HepG2 (cell line): Measurements from ENCODE around the gene MYO5B. TPM values are rescaled to one million over a fixed set of nuclear protein-coding genes. Genes with fewer than 3 reads are reported as not detected.

Source experiments
- ATAC-seq: fragments of 200-7000 bp; cut with Tn5 transposase; 3 replicates; pipeline ENCODE4 v1.9.1; 2020; ENCODE audit warnings: mild to moderate bottlenecking, moderate library complexity
- BruUV-seq: library from RNA; stranded (reverse); fragments of 400-500 nt; replicated peaks from 2 replicates; lab custom pipeline; 2021; lab: Mats Ljungman, UMichigan
- CTCF ChIA-PET: fragments of 300-600 bp; formaldehyde crosslinking; extraction: SDS; loops from one replicate; lab custom pipeline; 2021; ENCODE audit warnings: low total read pairs, inconsistent platforms, low intra/inter-chr PET ratio; lab: Yijun Ruan, JAX
- POLR2A ChIA-PET: fragments of 350-600 bp; sonication (Branson Sonifier 250); formaldehyde crosslinking; loops from one replicate; lab custom pipeline; 2020; ENCODE audit warnings: antibody characterized with exemption, inconsistent platforms; lab: Yijun Ruan, JAX
- DNase-seq: peaks from one replicate; pipeline ENCODE4 v3.0.0-alpha.2; 2015; ENCODE audit warnings: low spot score
- FAIRE-seq: peaks from 3 replicates; lab custom pipeline; 2011; peaks lifted over from hg19 to GRCh38; lab: Jason Lieb, UNC
- H2AFZ ChIP-seq: one replicate; pipeline ENCODE4 v1.6.1; 2011; ENCODE audit warnings: low read length, inconsistent platforms
- H3K27ac ChIP-seq: fragments of 300-600 bp; 3 replicates; pipeline ENCODE4 v1.8.0; 2011; ENCODE audit warnings: mixed run types, mild to moderate bottlenecking, mixed read lengths, low read length, inconsistent platforms; ENCODE audit not compliant: insufficient read depth; ENCODE audit errors: extremely low read length
- H3K27me3 ChIP-seq, 2 experiments: fragments of 200-600 bp in 1 of 2; 2 replicates in 1 of 2; 3 replicates in 1 of 2; pipeline versions ENCODE4 v1.6.0 to v1.8.0; 2011; ENCODE audit warnings: low read length in 2 of 2, mild to moderate bottlenecking in 2 of 2, moderate library complexity in 2 of 2, inconsistent platforms in 1 of 2; ENCODE audit not compliant: insufficient read depth in 2 of 2, control insufficient read depth in 1 of 2
- H3K36me3 ChIP-seq, 2 experiments: fragments of 200-600 bp in 1 of 2; replicated peaks in 1 of 2; 2 replicates in 1 of 2; 3 replicates in 1 of 2; pipeline versions ENCODE4 v1.5.1 to v1.8.0; 2011; ENCODE audit warnings: low read length in 2 of 2, inconsistent platforms in 1 of 2; ENCODE audit not compliant: insufficient read depth in 2 of 2, control insufficient read depth in 1 of 2
- H3K4me1 ChIP-seq: 2 replicates; pipeline ENCODE4 v1.5.1; 2012; ENCODE audit warnings: low read length, inconsistent platforms; ENCODE audit not compliant: insufficient read depth
- H3K4me2 ChIP-seq: 2 replicates; pipeline ENCODE4 v1.6.0; 2011; ENCODE audit warnings: low read depth, low read length, inconsistent platforms
- H3K4me3 ChIP-seq, 3 experiments: fragments of 200-600 bp in 1 of 3; sonication (generic), shearing (Covaris generic) in 1 of 3; replicated peaks in 1 of 3; 2 replicates each; pipeline ENCODE4 v1.5.1; 2011 to 2016; ENCODE audit warnings: low read length in 3 of 3, inconsistent platforms in 2 of 3, low read depth in 2 of 3, mild to moderate bottlenecking in 2 of 3, control low read depth in 1 of 3, mixed read lengths in 1 of 3; ENCODE audit not compliant: insufficient read depth in 1 of 3
- H3K79me2 ChIP-seq: one replicate; pipeline ENCODE4 v1.6.1; 2011; ENCODE audit warnings: low read length, inconsistent platforms; ENCODE audit not compliant: insufficient read depth
- H3K9ac ChIP-seq: 2 replicates; pipeline ENCODE4 v1.6.0; 2011; ENCODE audit warnings: mild to moderate bottlenecking, low read depth, low read length, inconsistent platforms; ENCODE audit not compliant: insufficient read depth
- H3K9me3 ChIP-seq: 2 replicates; pipeline ENCODE4 v1.5.1; 2012; ENCODE audit warnings: mild to moderate bottlenecking, low read length
- H4K20me1 ChIP-seq: 2 replicates; pipeline ENCODE4 v1.6.0; 2011; ENCODE audit warnings: inconsistent platforms, mild to moderate bottlenecking, low read length, moderate library complexity; ENCODE audit not compliant: insufficient read depth
- CBX5 ChIP-seq: sonication (generic); formaldehyde crosslinking; IDR thresholded peaks from 2 replicates; pipeline ENCODE4 v1.4.0; 2020; ENCODE audit warnings: missing genetic modification reagents, borderline replicate concordance
- HES4 ChIP-seq: sonication (generic); formaldehyde crosslinking; IDR thresholded peaks from 2 replicates; pipeline ENCODE4 v1.9.0; 2021; ENCODE audit warnings: mild to moderate bottlenecking, missing genetic modification reagents, borderline replicate concordance
- ISX ChIP-seq: sonication (generic); formaldehyde crosslinking; conservative IDR thresholded peaks from 2 replicates; pipeline ENCODE4 v1.5.0; 2020; ENCODE audit warnings: missing genetic modification reagents
- JUNB ChIP-seq: sonication (generic); formaldehyde crosslinking; IDR thresholded peaks from 2 replicates; pipeline ENCODE4 v1.8.0; 2022; ENCODE audit warnings: missing genetic modification reagents, mild to moderate bottlenecking, borderline replicate concordance
- KAT2B ChIP-seq: fragments of 150-350 bp; IDR thresholded peaks from 2 replicates; pipeline ENCODE4 v1.6.1; 2014; ENCODE audit warnings: low read depth, low read length, borderline replicate concordance
- MED13 ChIP-seq: sonication (generic); formaldehyde crosslinking; IDR thresholded peaks from 2 replicates; pipeline ENCODE4 v1.5.0; 2020; ENCODE audit warnings: missing genetic modification reagents
- NRL ChIP-seq: sonication (generic); formaldehyde crosslinking; IDR thresholded peaks from 2 replicates; pipeline ENCODE4 v1.5.0; 2020; ENCODE audit warnings: missing genetic modification reagents, mild to moderate bottlenecking, moderate library complexity, borderline replicate concordance
- RARA ChIP-seq: IDR thresholded peaks from 2 replicates; pipeline ENCODE4 v1.6.1; 2016; ENCODE audit warnings: missing genetic modification reagents, missing compliant biosample characterization
- STAT6 ChIP-seq: sonication (generic); formaldehyde crosslinking; IDR thresholded peaks from 2 replicates; pipeline ENCODE4 v1.4.0; 2020; ENCODE audit warnings: missing genetic modification reagents, mild to moderate bottlenecking, borderline replicate concordance
- YY1 ChIP-seq: IDR thresholded peaks from 2 replicates; pipeline ENCODE4 v1.6.1; 2011; ENCODE audit warnings: low read length, low read depth, moderate library complexity, mild to moderate bottlenecking; ENCODE audit not compliant: insufficient read depth, insufficient replicate concordance
- ZBTB7A ChIP-seq: sonication (generic); formaldehyde crosslinking; IDR thresholded peaks from 2 replicates; pipeline ENCODE4 v1.8.0; 2022; ENCODE audit warnings: mild to moderate bottlenecking, missing genetic modification reagents
- ZFAT ChIP-seq: sonication (generic); formaldehyde crosslinking; conservative IDR thresholded peaks from 2 replicates; pipeline ENCODE4 v1.8.1; 2023; ENCODE audit warnings: missing genetic modification reagents, inconsistent platforms
- ZNF138 ChIP-seq: sonication (generic); formaldehyde crosslinking; IDR thresholded peaks from 2 replicates; pipeline ENCODE4 v1.5.0; 2020; ENCODE audit warnings: mild to moderate bottlenecking, low read depth, missing genetic modification reagents
- ZNF275 ChIP-seq: sonication (generic); formaldehyde crosslinking; IDR thresholded peaks from 2 replicates; pipeline ENCODE4 v1.8.0; 2022; ENCODE audit warnings: missing genetic modification reagents, mild to moderate bottlenecking, inconsistent platforms, borderline replicate concordance
- ZNF543 ChIP-seq: sonication (generic); formaldehyde crosslinking; IDR thresholded peaks from 2 replicates; pipeline ENCODE4 v1.4.0; 2020; ENCODE audit warnings: mild to moderate bottlenecking, missing genetic modification reagents
- ZNF557 ChIP-seq: sonication (generic); formaldehyde crosslinking; IDR thresholded peaks from 2 replicates; pipeline ENCODE4 v1.4.0; 2020; ENCODE audit warnings: missing genetic modification reagents
- ZNF816 ChIP-seq: sonication (generic); formaldehyde crosslinking; IDR thresholded peaks from 2 replicates; pipeline ENCODE4 v1.8.0; 2022; ENCODE audit warnings: missing genetic modification reagents, mild to moderate bottlenecking, borderline replicate concordance
- WGBS: methylation state at CpG from one replicate; pipeline ENCODE4 v1.1.6; 2017; ENCODE audit warnings: low lambda C conversion rate; 5-methylcytosine and 5-hydroxymethylcytosine counted together
- in situ Hi-C: cut with HindIII; loops from 2 replicates; pipeline ENCODE4 v1.10.0; 2017; ENCODE audit warnings: low pct_unique_long_range_greater_than_20kb; ENCODE audit not compliant: extremely low pct_ligation_motif_present
- intact Hi-C: fragments of 100-400 bp; cut with micrococcal nuclease; formaldehyde crosslinking; loops from one replicate; pipeline ENCODE4 v1.10.0; 2022; ENCODE audit not compliant: unreplicated experiment
- polyA plus RNA-seq, 8 experiments: library from polyadenylated mRNA; depleted of rRNA in 3 of 8; stranded (reverse) in 7 of 8; unstranded in 1 of 8; fragments of >200 nt; fragmentation: Illumina TruSeq in 4 of 8; extraction: Trizol in 4 of 8; gene quantifications; 2 replicates each; pipeline versions ENCODE4 v1.2.1 to v1.2.3, GENCODE V29; 2011 to 2016; ENCODE audit warnings: low read depth in 4 of 8, missing spikeins in 1 of 8, mixed read lengths in 1 of 8; ENCODE audit not compliant: insufficient read depth in 1 of 8
- total RNA-seq, 5 experiments: library from RNA; depleted of rRNA; stranded (reverse); fragments of >200 nt; fragmentation: Illumina TruSeq; extraction: Trizol; gene quantifications; 2 replicates each; pipeline ENCODE4 v1.2.3, GENCODE V29; 2016; ENCODE audit warnings: low read depth in 1 of 5

Gene MYO5B
- total and polyA plus RNA-seq, 2 of the 13 experiments (the other 11 are each of a cell fraction or from before 2014, with no cell fraction given) = 13.1 to 24.0 TPM

GRCh38 chr18:49866680-49867079 lies 328.3 kb downstream of the MYO5B start:
- WGBS = 97% methylated on average over 1 of the region's 1 CpG
- Histone ChIP-seq H2AFZ (no peak overlapping the region), H3K9me3 (no peaks in the 10 kb centered on the region), H4K20me1 (no peaks in the 10 kb centered on the region), H3K36me3 (peaks cover 2 to 3% of the 10 kb centered on the region in 2 experiments; a peak in 3 of 5 replicates), H3K9ac (no peak overlapping the region), H3K4me2 (no peak overlapping the region), H3K4me1 (no peaks in the 10 kb centered on the region), H3K4me3 (no peak overlapping the region), H3K27ac (no peak overlapping the region), H3K79me2 (no peaks in the 10 kb centered on the region), H3K27me3 (no peaks in the 10 kb centered on the region)
- TF ChIP-seq ZNF543 (CRISPR knock-in tag) = no peak
- no peak for TF ChIP-seq ISX
- TF ChIP-seq MED13 (CRISPR knock-in tag) = no peak
- no peak for TF ChIP-seq ZNF275 (CRISPR knock-in tag)
- TF ChIP-seq ZNF557 (CRISPR knock-in tag) = no peak
- no peak for TF ChIP-seq NRL (CRISPR knock-in tag)
- no peak for TF ChIP-seq JUNB (CRISPR knock-in tag)
- TF ChIP-seq STAT6 = no peak
- TF ChIP-seq RARA (CRISPR knock-in tag) = no peak
- no peak for TF ChIP-seq HES4 (CRISPR knock-in tag)
- TF ChIP-seq ZNF816 (CRISPR knock-in tag) = no peak
- no peak for TF ChIP-seq YY1
- TF ChIP-seq KAT2B = no peak
- TF ChIP-seq ZFAT (CRISPR knock-in tag) = no peak
- TF ChIP-seq ZNF138 = no peak
- TF ChIP-seq ZBTB7A = no peak
- no peak for TF ChIP-seq CBX5
- no TSS peak for BruUV-seq
- ChIA-PET CTCF (no interaction called here), POLR2A (no interaction called here)
- no peak for FAIRE-seq
- intact Hi-C loops (no loop called here), in situ Hi-C loops (no loop called here)
- no peak for DNase-seq
- ATAC-seq = no peak
